HG03575 (cell line): ENCODE measurements around the gene RASL10A.
"Not testable (repeated sequence)": the region's sequence is repeated elsewhere in the genome, so short reads cannot be mapped to it uniquely, and the experiment has no call there.

Experiments
- ATAC-seq: cut with Tn5 transposase; IDR thresholded peaks from one replicate; pipeline ENCODE4 v1.9.1; 2021; ENCODE audit not compliant: unreplicated experiment, insufficient number of reproducible peaks, low FRiP score; ENCODE audit errors: extremely low read depth

Gene RASL10A

GRCh38 chr22:29315286-29316140, at the start of gene RASL10A:
Gene RASL10A, minus strand, starts transcription at chr22:29315697. Its CDS starts 451 bp downstream, at chr22:29315246.
- no peak for ATAC-seq

- no peak for ATAC-seq
These were observed 44.0 kb upstream of the RASL10A start for GRCh38 chr22:29359469-29359868.

- ATAC-seq, result not testable (repeated sequence)
These were observed 41.8 kb upstream of the RASL10A start for GRCh38 chr22:29357193-29357890.

GRCh38 chr22:29353860-29354259, 38.4 kb upstream of the RASL10A start:
- no peak for ATAC-seq

GRCh38 chr22:29353286-29353685, 37.8 kb upstream of the RASL10A start:
- no peak for ATAC-seq

- no peak for ATAC-seq
These were observed 37.3 kb upstream of the RASL10A start for GRCh38 chr22:29352778-29353177.

- ATAC-seq, result no peak
These were observed 36.4 kb upstream of the RASL10A start for GRCh38 chr22:29351891-29352290.

- no peak for ATAC-seq
These were observed 35.5 kb upstream of the RASL10A start for GRCh38 chr22:29351042-29351441.

- ATAC-seq, result no peak
These were observed 33.5 kb upstream of the RASL10A start for GRCh38 chr22:29348956-29349355.

- ATAC-seq, result no peak
These were observed 32.5 kb upstream of the RASL10A start for GRCh38 chr22:29348041-29348440.

GRCh38 chr22:29346659-29347058, 31.2 kb upstream of the RASL10A start:
- ATAC-seq, result no peak

GRCh38 chr22:29345932-29346331, 30.4 kb upstream of the RASL10A start:
- no peak for ATAC-seq

- ATAC-seq, result not testable (repeated sequence)
These were observed 29.4 kb upstream of the RASL10A start for GRCh38 chr22:29344889-29345288.

- no peak for ATAC-seq
These were observed 28.6 kb upstream of the RASL10A start for GRCh38 chr22:29344137-29344536.

GRCh38 chr22:29343313-29343805, 27.9 kb upstream of the RASL10A start:
- no peak for ATAC-seq

GRCh38 chr22:29342577-29343312, 27.2 kb upstream of the RASL10A start:
- no peak for ATAC-seq

GRCh38 chr22:29342177-29342576, 26.7 kb upstream of the RASL10A start:
- ATAC-seq, result no peak

GRCh38 chr22:29341849-29342127, 26.3 kb upstream of the RASL10A start:
- ATAC-seq, result no peak

- ATAC-seq, result no peak
These were observed 25.8 kb upstream of the RASL10A start for GRCh38 chr22:29341056-29341848.
